SK-N-SH treated with all-trans-retinoic acid at 6 μM for 48 hours (cell line): ENCODE measurements around the gene ZNF648.

Experiments
- ATAC-seq: fragments of 200-7000 bp; cut with Tn5 transposase; 3 replicates; pipeline ENCODE4 v1.9.1; 2020; ENCODE audit warnings: mild to moderate bottlenecking, moderate library complexity
- ARNTL ChIP-seq: fragments of 450-650 bp; formaldehyde crosslinking; IDR thresholded peaks from 2 replicates; pipeline ENCODE4 v1.5.0; 2020; ENCODE audit warnings: low read depth, mild to moderate bottlenecking, moderate library complexity, borderline replicate concordance
- BACH2 ChIP-seq: fragments of 250-450 bp; sonication (Bioruptor Pico); IDR thresholded peaks from 2 replicates; pipeline ENCODE4 v1.9.0; 2021; ENCODE audit warnings: mild to moderate bottlenecking, borderline replicate concordance
- ESRRG ChIP-seq: fragments of 250-450 bp; sonication (Bioruptor Pico); IDR thresholded peaks from 2 replicates; pipeline ENCODE4 v1.6.1; 2021; ENCODE audit warnings: mild to moderate bottlenecking
- GLIS3 ChIP-seq: fragments of 250-450 bp; sonication (Bioruptor Pico); IDR thresholded peaks from 2 replicates; pipeline ENCODE4 v1.5.0; 2020; ENCODE audit warnings: mild to moderate bottlenecking, moderate library complexity
- ISL1 ChIP-seq: fragments of 250-450 bp; sonication (Bioruptor Pico); IDR thresholded peaks from 2 replicates; pipeline ENCODE4 v2.1.2; 2022; ENCODE audit warnings: mild to moderate bottlenecking, moderate library complexity
- OSR1 ChIP-seq: fragments of 250-450 bp; sonication (Bioruptor Pico); IDR thresholded peaks from 2 replicates; pipeline ENCODE4 v1.8.0; 2022; ENCODE audit warnings: moderate library complexity, mild to moderate bottlenecking, inconsistent platforms
- PPARA ChIP-seq: fragments of 250-450 bp; sonication (Bioruptor Pico); IDR thresholded peaks from 2 replicates; pipeline ENCODE4 v1.5.0; 2020; ENCODE audit warnings: mild to moderate bottlenecking, borderline replicate concordance
- RARB ChIP-seq: fragments of 250-450 bp; sonication (Bioruptor Pico); IDR thresholded peaks from 2 replicates; pipeline ENCODE4 v1.8.0; 2021; ENCODE audit warnings: mild to moderate bottlenecking, moderate library complexity
- SNAI2 ChIP-seq: fragments of 250-450 bp; sonication (Bioruptor Pico); IDR thresholded peaks from 2 replicates; pipeline ENCODE4 v1.5.0; 2020; ENCODE audit warnings: mild to moderate bottlenecking, moderate library complexity
- TSHZ2 ChIP-seq: fragments of 250-450 bp; sonication (Bioruptor Pico); IDR thresholded peaks from 2 replicates; pipeline ENCODE4 v1.5.0; 2020; ENCODE audit warnings: mild to moderate bottlenecking, moderate library complexity
- ZFP3 ChIP-seq: fragments of 250-450 bp; sonication (Bioruptor Pico); IDR thresholded peaks from 2 replicates; pipeline ENCODE4 v1.5.0; 2020; ENCODE audit warnings: mild to moderate bottlenecking, moderate library complexity
- ZFP30 ChIP-seq: fragments of 450-650 bp; formaldehyde crosslinking; IDR thresholded peaks from 2 replicates; pipeline ENCODE4 v1.5.0; 2022; ENCODE audit warnings: mild to moderate bottlenecking, moderate library complexity
- ZNF565 ChIP-seq: fragments of 450-650 bp; formaldehyde crosslinking; conservative IDR thresholded peaks from 2 replicates; pipeline ENCODE4 v1.5.0; 2020; ENCODE audit warnings: low read depth, mild to moderate bottlenecking, moderate library complexity
- ZNF70 ChIP-seq: fragments of 450-650 bp; formaldehyde crosslinking; IDR thresholded peaks from 2 replicates; pipeline ENCODE4 v1.5.0; 2020; ENCODE audit warnings: mild to moderate bottlenecking, moderate library complexity
- ZNF8 ChIP-seq: fragments of 450-650 bp; formaldehyde crosslinking; IDR thresholded peaks from 2 replicates; pipeline ENCODE4 v1.5.0; 2020; ENCODE audit warnings: mild to moderate bottlenecking, moderate library complexity
- TF ChIP-seq, protein P1 (sequence below): fragments of 250-450 bp; sonication (Bioruptor Pico); IDR thresholded peaks from 2 replicates; pipeline ENCODE4 v1.8.0; 2020; ENCODE audit warnings: mild to moderate bottlenecking, moderate library complexity, borderline replicate concordance
- TF ChIP-seq, protein P2 (sequence below): fragments of 250-450 bp; sonication (Bioruptor Pico); IDR thresholded peaks from 2 replicates; pipeline ENCODE4 v1.5.1; 2020; ENCODE audit warnings: low read depth, mild to moderate bottlenecking, moderate library complexity
- TF ChIP-seq, protein P3 (sequence below): fragments of 250-450 bp; sonication (Bioruptor Pico); IDR thresholded peaks from 2 replicates; pipeline ENCODE4 v1.8.0; 2021; ENCODE audit warnings: low read depth, mild to moderate bottlenecking, moderate library complexity, borderline replicate concordance

ZNF648 gene

GRCh38 chr1:182071924-182072323 is 10.4 kb upstream of the ZNF648 start (continued):
- TF ChIP-seq ARNTL (CRISPR knock-in tag) (no peak), ZFP3 (CRISPR knock-in tag) (no peak), ZNF8 (CRISPR knock-in tag) (no peak), ESRRG (CRISPR knock-in tag) (no peak), RARB (CRISPR knock-in tag) (no peak)

DNA sequence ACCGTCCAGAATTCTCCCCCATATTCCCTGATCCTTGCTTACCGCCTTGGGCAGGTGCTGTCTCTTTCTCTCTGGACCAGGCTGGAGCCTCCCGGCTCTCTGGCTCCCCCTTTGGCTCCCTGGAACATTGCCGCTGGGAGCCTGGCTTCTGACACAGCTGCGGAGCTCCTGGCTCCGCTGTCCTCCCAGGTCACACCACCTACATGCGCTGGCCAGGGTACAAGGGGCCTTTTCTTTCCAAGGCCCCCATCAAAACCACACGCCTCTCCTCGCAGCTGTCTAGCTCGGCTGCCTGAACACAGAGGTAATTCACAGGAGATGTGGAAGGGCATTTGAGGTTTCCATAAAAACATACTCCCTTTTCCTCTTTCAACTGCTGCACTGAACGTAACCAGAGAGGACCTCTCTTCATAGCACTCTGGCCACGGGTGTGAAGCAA is 7.5 kb upstream of the ZNF648 start:
- ATAC-seq, result peak; percentile 66
- TF ChIP-seq, protein P1, sequence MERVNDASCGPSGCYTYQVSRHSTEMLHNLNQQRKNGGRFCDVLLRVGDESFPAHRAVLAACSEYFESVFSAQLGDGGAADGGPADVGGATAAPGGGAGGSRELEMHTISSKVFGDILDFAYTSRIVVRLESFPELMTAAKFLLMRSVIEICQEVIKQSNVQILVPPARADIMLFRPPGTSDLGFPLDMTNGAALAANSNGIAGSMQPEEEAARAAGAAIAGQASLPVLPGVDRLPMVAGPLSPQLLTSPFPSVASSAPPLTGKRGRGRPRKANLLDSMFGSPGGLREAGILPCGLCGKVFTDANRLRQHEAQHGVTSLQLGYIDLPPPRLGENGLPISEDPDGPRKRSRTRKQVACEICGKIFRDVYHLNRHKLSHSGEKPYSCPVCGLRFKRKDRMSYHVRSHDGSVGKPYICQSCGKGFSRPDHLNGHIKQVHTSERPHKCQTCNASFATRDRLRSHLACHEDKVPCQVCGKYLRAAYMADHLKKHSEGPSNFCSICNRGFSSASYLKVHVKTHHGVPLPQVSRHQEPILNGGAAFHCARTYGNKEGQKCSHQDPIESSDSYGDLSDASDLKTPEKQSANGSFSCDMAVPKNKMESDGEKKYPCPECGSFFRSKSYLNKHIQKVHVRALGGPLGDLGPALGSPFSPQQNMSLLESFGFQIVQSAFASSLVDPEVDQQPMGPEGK (CRISPR knock-in tag), result no peak
- TF ChIP-seq GLIS3 (CRISPR knock-in tag) (no peak), ZNF70 (CRISPR knock-in tag) (no peak), PPARA (CRISPR knock-in tag) (no peak), TSHZ2 (CRISPR knock-in tag) (no peak), ARNTL (CRISPR knock-in tag) (no peak), BACH2 (CRISPR knock-in tag) (no peak), ESRRG (CRISPR knock-in tag) (no peak), RARB (CRISPR knock-in tag) (no peak), SNAI2 (CRISPR knock-in tag) (no peak)
- TF ChIP-seq, protein P2, sequence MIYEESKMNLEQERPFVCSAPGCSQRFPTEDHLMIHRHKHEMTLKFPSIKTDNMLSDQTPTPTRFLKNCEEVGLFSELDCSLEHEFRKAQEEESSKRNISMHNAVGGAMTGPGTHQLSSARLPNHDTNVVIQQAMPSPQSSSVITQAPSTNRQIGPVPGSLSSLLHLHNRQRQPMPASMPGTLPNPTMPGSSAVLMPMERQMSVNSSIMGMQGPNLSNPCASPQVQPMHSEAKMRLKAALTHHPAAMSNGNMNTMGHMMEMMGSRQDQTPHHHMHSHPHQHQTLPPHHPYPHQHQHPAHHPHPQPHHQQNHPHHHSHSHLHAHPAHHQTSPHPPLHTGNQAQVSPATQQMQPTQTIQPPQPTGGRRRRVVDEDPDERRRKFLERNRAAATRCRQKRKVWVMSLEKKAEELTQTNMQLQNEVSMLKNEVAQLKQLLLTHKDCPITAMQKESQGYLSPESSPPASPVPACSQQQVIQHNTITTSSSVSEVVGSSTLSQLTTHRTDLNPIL, result no peak

GRCh38 chr1:182066934-182067333 is 5.4 kb upstream of the ZNF648 start:
- TF ChIP-seq GLIS3 (CRISPR knock-in tag) (no peak), TSHZ2 (CRISPR knock-in tag) (no peak), ZNF8 (CRISPR knock-in tag) (no peak), ZFP30 (CRISPR knock-in tag) (no peak), OSR1 (no peak), PPARA (CRISPR knock-in tag) (no peak), ISL1 (no peak), ESRRG (CRISPR knock-in tag) (no peak), ZNF565 (no peak)
- TF ChIP-seq, protein P3, sequence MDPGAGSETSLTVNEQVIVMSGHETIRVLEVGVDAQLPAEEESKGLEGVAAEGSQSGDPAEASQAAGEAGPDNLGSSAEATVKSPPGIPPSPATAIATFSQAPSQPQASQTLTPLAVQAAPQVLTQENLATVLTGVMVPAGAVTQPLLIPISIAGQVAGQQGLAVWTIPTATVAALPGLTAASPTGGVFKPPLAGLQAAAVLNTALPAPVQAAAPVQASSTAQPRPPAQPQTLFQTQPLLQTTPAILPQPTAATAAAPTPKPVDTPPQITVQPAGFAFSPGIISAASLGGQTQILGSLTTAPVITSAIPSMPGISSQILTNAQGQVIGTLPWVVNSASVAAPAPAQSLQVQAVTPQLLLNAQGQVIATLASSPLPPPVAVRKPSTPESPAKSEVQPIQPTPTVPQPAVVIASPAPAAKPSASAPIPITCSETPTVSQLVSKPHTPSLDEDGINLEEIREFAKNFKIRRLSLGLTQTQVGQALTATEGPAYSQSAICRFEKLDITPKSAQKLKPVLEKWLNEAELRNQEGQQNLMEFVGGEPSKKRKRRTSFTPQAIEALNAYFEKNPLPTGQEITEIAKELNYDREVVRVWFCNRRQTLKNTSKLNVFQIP, result no peak
- TF ChIP-seq, protein P2, result no peak
- ATAC-seq, result no peak
